GM23248 (cell line): Measurements from ENCODE around the gene SMIM13.

Experiments
- EZH2 ChIP-seq: fragments of 200-600 bp; sonication (generic); IDR thresholded peaks from 2 replicates; pipeline ENCODE4 v1.6.1; 2018; ENCODE audit warnings: antibody characterized with exemption, mild to moderate bottlenecking; ENCODE audit not compliant: insufficient read depth, poor library complexity, severe bottlenecking
- EZH2phosphoT487 ChIP-seq: fragments of 200-600 bp; sonication (generic); IDR thresholded peaks from 2 replicates; pipeline ENCODE4 v1.6.1; 2018; ENCODE audit warnings: antibody characterized with exemption, moderate library complexity, mild to moderate bottlenecking, low read depth; ENCODE audit not compliant: insufficient read depth

- TF ChIP-seq EZH2 (no peak), EZH2phosphoT487 (no peak)
Measured at GRCh38 chr6:11083491-11083890, 10.1 kb upstream of the SMIM13 start.
